Right atrium auricular region (tissue), 2 donors: ENCODE measurements around the gene RNF126. TPM values are rescaled to one million over a fixed set of nuclear protein-coding genes. Genes with fewer than 3 reads are reported as not detected.

Experiments
- DNase-seq: peaks from one replicate; pipeline ENCODE4 v3.0.0-alpha.2; 2019; ENCODE audit warnings: low spot score
- H3K27ac ChIP-seq, 2 donors: fragments of 200-600 bp; sonication (generic); 1 replicate in 1 of 2; 2 replicates in 1 of 2; pipeline ENCODE4 v1.5.1; 2016 to 2019
- H3K27me3 ChIP-seq, 2 donors: fragments of 200-600 bp; sonication (generic); one replicate each; pipeline versions ENCODE4 v1.5.1 to v1.6.0; 2017 to 2019
- H3K36me3 ChIP-seq: fragments of 200-600 bp; sonication (generic); one replicate; pipeline ENCODE4 v1.5.1; 2016
- H3K4me1 ChIP-seq, 2 donors: fragments of 200-600 bp; sonication (generic); one replicate each; pipeline versions ENCODE4 v1.5.1 to v1.6.0; 2017 to 2019
- H3K4me3 ChIP-seq, 2 donors: fragments of 200-600 bp; sonication (generic); 1 replicate in 1 of 2; 2 replicates in 1 of 2; pipeline ENCODE4 v1.5.1; 2017 to 2019; ENCODE audit warnings: mild to moderate bottlenecking in 1 of 2, moderate library complexity in 1 of 2
- H3K9me3 ChIP-seq, 2 donors: fragments of 200-600 bp; sonication (generic); one replicate each; pipeline ENCODE4 v1.5.1; 2019
- total RNA-seq, 2 donors: library from RNA; depleted of rRNA; stranded (reverse); fragments of >200 nt; gene quantifications; one replicate each; pipeline ENCODE4 v1.1.0, GENCODE V29; 2016
- TF ChIP-seq, protein P1 (sequence below), 2 donors: fragments of 200-600 bp; sonication (generic); IDR thresholded peaks; one replicate each; pipeline ENCODE4 v1.5.1; 2019; ENCODE audit warnings: antibody characterized with exemption in 2 of 2

RNF126 gene
- total RNA-seq, 2 donors from 2014 or later, result 53.3 to 68.5 TPM

GRCh38 chr19:653425-653824 is 9.6 kb downstream of the RNF126 start:
- no peak overlapping the region for H3K27ac ChIP-seq
- DNase-seq, result no peak
- no peak overlapping the region for H3K4me3 ChIP-seq
- no peaks in the 10 kb centered on the region for H3K27me3 ChIP-seq
- peaks cover 0 to 28% of the 10 kb centered on the region in 2 donors for H3K4me1 ChIP-seq
- no peaks in the 10 kb centered on the region for H3K9me3 ChIP-seq
- H3K36me3 ChIP-seq, result peaks cover 42% of the 10 kb centered on the region
- TF ChIP-seq, protein P1, sequence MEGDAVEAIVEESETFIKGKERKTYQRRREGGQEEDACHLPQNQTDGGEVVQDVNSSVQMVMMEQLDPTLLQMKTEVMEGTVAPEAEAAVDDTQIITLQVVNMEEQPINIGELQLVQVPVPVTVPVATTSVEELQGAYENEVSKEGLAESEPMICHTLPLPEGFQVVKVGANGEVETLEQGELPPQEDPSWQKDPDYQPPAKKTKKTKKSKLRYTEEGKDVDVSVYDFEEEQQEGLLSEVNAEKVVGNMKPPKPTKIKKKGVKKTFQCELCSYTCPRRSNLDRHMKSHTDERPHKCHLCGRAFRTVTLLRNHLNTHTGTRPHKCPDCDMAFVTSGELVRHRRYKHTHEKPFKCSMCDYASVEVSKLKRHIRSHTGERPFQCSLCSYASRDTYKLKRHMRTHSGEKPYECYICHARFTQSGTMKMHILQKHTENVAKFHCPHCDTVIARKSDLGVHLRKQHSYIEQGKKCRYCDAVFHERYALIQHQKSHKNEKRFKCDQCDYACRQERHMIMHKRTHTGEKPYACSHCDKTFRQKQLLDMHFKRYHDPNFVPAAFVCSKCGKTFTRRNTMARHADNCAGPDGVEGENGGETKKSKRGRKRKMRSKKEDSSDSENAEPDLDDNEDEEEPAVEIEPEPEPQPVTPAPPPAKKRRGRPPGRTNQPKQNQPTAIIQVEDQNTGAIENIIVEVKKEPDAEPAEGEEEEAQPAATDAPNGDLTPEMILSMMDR (IDR thresholded peaks at IDR 0.05), result no peak

- Histone ChIP-seq H3K9me3 (no peaks in the 10 kb centered on the region), H3K36me3 (peaks cover 49% of the 10 kb centered on the region), H3K27ac (no peak overlapping the region), H3K27me3 (no peaks in the 10 kb centered on the region), H3K4me3 (no peak overlapping the region), H3K4me1 (peaks cover 0 to 21% of the 10 kb centered on the region in 2 donors)
- TF ChIP-seq, protein P1 (IDR thresholded peaks at IDR 0.05), result no peak
- DNase-seq, result no peak
Measured at GRCh38 chr19:652467-653389, 10.3 kb downstream of the RNF126 start.

- no peaks in the 10 kb centered on the region for H3K9me3 ChIP-seq
- peaks cover 0 to 14% of the 10 kb centered on the region in 2 donors for H3K4me1 ChIP-seq
- peaks cover 57% of the 10 kb centered on the region for H3K36me3 ChIP-seq
- TF ChIP-seq, protein P1 (IDR thresholded peaks at IDR 0.05), result no peak
- H3K4me3 ChIP-seq, result no peak overlapping the region
- no peaks in the 10 kb centered on the region for H3K27me3 ChIP-seq
- H3K27ac ChIP-seq, result no peak overlapping the region
- no peak for DNase-seq
Measured at GRCh38 chr19:651991-652390, 11.0 kb downstream of the RNF126 start.

- no peak for DNase-seq
- Histone ChIP-seq H3K27me3 (no peaks in the 10 kb centered on the region), H3K27ac (no peak overlapping the region), H3K4me3 (no peak overlapping the region), H3K36me3 (peaks cover 64% of the 10 kb centered on the region), H3K9me3 (no peaks in the 10 kb centered on the region), H3K4me1 (peaks cover 0 to 7% of the 10 kb centered on the region in 2 donors)
- TF ChIP-seq, protein P1 (IDR thresholded peaks at IDR 0.05), result no peak
Measured at GRCh38 chr19:651114-651818, 11.7 kb downstream of the RNF126 start.

DNA sequence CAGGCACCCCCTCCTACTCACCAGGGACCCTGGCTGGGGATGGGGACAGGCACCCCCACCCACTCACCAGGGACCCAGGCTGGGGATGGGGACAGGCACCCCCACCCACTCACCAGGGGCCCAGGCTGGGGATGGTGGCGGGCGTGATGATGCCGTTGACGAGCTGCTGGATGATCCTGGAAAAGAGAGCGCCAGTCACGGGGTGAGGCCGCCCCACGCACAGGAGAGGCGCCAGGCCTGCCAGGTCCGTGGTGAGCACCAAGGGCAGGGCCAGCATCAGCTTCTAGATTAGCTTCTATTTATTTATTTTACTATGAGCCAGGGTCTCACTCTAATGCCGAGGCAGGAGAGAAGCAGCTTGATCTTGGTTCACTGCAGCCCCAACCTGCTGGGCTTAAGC is 12.9 kb downstream of the RNF126 start:
- H3K27ac ChIP-seq, result no peak overlapping the region
- TF ChIP-seq, protein P1 (IDR thresholded peaks at IDR 0.05), result no peak
- no peaks in the 10 kb centered on the region for H3K9me3 ChIP-seq
- DNase-seq, result no peak
- no peak overlapping the region for H3K4me3 ChIP-seq
- H3K4me1 ChIP-seq, result no peaks in the 10 kb centered on the region
- peaks cover 67% of the 10 kb centered on the region for H3K36me3 ChIP-seq
- H3K27me3 ChIP-seq, result no peaks in the 10 kb centered on the region
